IMR-90 (cell line): ENCODE results near the gene SELENOO.

Source experiments
- CHD1 ChIP-seq: IDR thresholded peaks from 2 replicates; pipeline ENCODE4 v1.6.1; 2012; ENCODE audit warnings: low read depth, low read length, improper control_type of control experiment
- CTCF ChIP-seq: conservative IDR thresholded peaks from 2 replicates; pipeline ENCODE4 v1.5.1; 2012; ENCODE audit warnings: mild to moderate bottlenecking, low read depth, low read length, improper control_type of control experiment
- NFE2L2 ChIP-seq: fragments of 150-350 bp; IDR thresholded peaks from 2 replicates; pipeline ENCODE4 v1.6.1; 2016; ENCODE audit warnings: low read depth, mild to moderate bottlenecking, low read length
- POLR2A ChIP-seq: IDR thresholded peaks from 2 replicates; pipeline ENCODE4 v1.6.1; 2012; ENCODE audit warnings: mild to moderate bottlenecking, low read depth, low read length
- RFX5 ChIP-seq: IDR thresholded peaks from 2 replicates; pipeline ENCODE4 v1.8.0; 2012; ENCODE audit warnings: low read depth, mild to moderate bottlenecking, low read length, moderate library complexity
- TF ChIP-seq, protein P1 (sequence below): fragments of 150-350 bp; IDR thresholded peaks from 2 replicates; pipeline ENCODE4 v1.6.1; 2017; ENCODE audit warnings: mild to moderate bottlenecking, antibody characterized with exemption, low read length, low read depth

DNA sequence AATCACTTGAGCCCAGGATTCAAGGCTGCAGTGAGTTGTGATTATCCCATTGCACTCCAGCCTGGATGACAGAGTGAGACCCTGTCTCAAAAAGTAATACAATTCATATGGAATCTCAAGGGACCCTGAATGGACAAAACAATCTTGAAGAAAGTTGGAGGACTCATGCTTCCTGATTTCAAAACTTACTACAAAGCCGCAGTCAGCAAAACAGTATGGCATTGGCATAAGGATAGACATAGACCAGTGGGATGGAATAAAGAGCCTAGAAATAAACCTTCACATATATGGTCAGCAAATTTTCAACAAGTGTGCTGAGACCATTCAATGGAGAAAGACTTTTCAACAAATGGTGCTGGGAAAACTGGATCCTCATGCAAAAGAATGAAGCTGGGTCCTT lies 2.5 kb downstream of the SELENOO start:
- TF ChIP-seq POLR2A (no peak), CHD1 (no peak), NFE2L2 (no peak), CTCF (no peak), RFX5 (no peak)
- TF ChIP-seq, protein P1, sequence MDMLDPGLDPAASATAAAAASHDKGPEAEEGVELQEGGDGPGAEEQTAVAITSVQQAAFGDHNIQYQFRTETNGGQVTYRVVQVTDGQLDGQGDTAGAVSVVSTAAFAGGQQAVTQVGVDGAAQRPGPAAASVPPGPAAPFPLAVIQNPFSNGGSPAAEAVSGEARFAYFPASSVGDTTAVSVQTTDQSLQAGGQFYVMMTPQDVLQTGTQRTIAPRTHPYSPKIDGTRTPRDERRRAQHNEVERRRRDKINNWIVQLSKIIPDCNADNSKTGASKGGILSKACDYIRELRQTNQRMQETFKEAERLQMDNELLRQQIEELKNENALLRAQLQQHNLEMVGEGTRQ = no peak
